Uterus (tissue), 2 donors: ENCODE data around the gene ATP5PD.

Source experiments
- CTCF ChIP-seq, 4 experiments: fragments of 200-600 bp in 2 of 4; fragments of 450-650 bp in 2 of 4; sonication (generic) in 2 of 4; IDR thresholded peaks; one replicate each; pipeline ENCODE4 v1.5.1; 2016 to 2019; ENCODE audit warnings: antibody characterized with exemption in 4 of 4, mild to moderate bottlenecking in 2 of 4, moderate library complexity in 1 of 4
- POLR2A ChIP-seq, 2 donors: fragments of 450-650 bp; IDR thresholded peaks; one replicate each; pipeline ENCODE4 v1.6.1; 2016; ENCODE audit warnings: antibody characterized with exemption in 2 of 2, mild to moderate bottlenecking in 1 of 2, moderate library complexity in 1 of 2

- peak; percentile 40 to 61 (median 54) for TF ChIP-seq CTCF (IDR thresholded peaks at IDR 0.05)
- no peak for TF ChIP-seq POLR2A (IDR thresholded peaks at IDR 0.05)
Observed at GRCh38 chr17:75059369-75060345, 12.9 kb upstream of the ATP5PD start.
